GF-D8 (cell line): ENCODE results near the gene SRPK2.
A peak's percentile ranks its signal among the peaks of the same experiment; 100 is the strongest.
"Not testable (repeated sequence)": the region's sequence is repeated elsewhere in the genome, so short reads cannot be mapped to it uniquely, and the experiment has no call there.

ENCODE experiments used
- DNase-seq: peaks from one replicate; lab custom pipeline; 2025; lab: John Stamatoyannopoulos, UW

Gene SRPK2

GRCh38 chr7:105224884-105225651 lies 163.7 kb downstream of the SRPK2 start:
- peak; percentile 40 for DNase-seq

GRCh38 chr7:105222953-105223352 lies 165.8 kb downstream of the SRPK2 start:
- no peak for DNase-seq

GRCh38 chr7:105219771-105220160 lies 169.0 kb downstream of the SRPK2 start:
- DNase-seq, result no peak

GRCh38 chr7:105218939-105219770 lies 169.6 kb downstream of the SRPK2 start:
- no peak for DNase-seq

GRCh38 chr7:105218215-105218614 lies 170.5 kb downstream of the SRPK2 start:
- DNase-seq, result no peak

- DNase-seq, result no peak
Measured at GRCh38 chr7:105216786-105217185, 171.9 kb downstream of the SRPK2 start.

- DNase-seq, result peak; percentile 28
Measured at GRCh38 chr7:105215821-105216220, 172.9 kb downstream of the SRPK2 start.

GRCh38 chr7:105215182-105215581 lies 173.5 kb downstream of the SRPK2 start:
- no peak for DNase-seq

GRCh38 chr7:105213611-105214010 lies 175.1 kb downstream of the SRPK2 start:
- DNase-seq, result peak; percentile 88

GRCh38 chr7:105212212-105212611 lies 176.5 kb downstream of the SRPK2 start:
- DNase-seq, result no peak

GRCh38 chr7:105210721-105211205 lies 178.0 kb downstream of the SRPK2 start:
- no peak for DNase-seq

GRCh38 chr7:105209870-105210269 lies 178.9 kb downstream of the SRPK2 start:
- no peak for DNase-seq

GRCh38 chr7:105209433-105209832 lies 179.3 kb downstream of the SRPK2 start:
- DNase-seq, result no peak

GRCh38 chr7:105206985-105207384 lies 181.7 kb downstream of the SRPK2 start:
- DNase-seq, result no peak

GRCh38 chr7:105205592-105206237 lies 183.0 kb downstream of the SRPK2 start:
- DNase-seq, result no peak

- DNase-seq, result no peak
Measured at GRCh38 chr7:105204953-105205352, 183.8 kb downstream of the SRPK2 start.

- DNase-seq, result no peak
Measured at GRCh38 chr7:105204520-105204919, 184.2 kb downstream of the SRPK2 start.

- DNase-seq, result no peak
Measured at GRCh38 chr7:105202616-105203015, 186.1 kb downstream of the SRPK2 start.

GRCh38 chr7:105199386-105199785 lies 189.3 kb downstream of the SRPK2 start:
- no peak for DNase-seq

- DNase-seq, result no peak
Measured at GRCh38 chr7:105198223-105198622, 190.5 kb downstream of the SRPK2 start.

- no peak for DNase-seq
Measured at GRCh38 chr7:105196473-105196872, 192.2 kb downstream of the SRPK2 start.

GRCh38 chr7:105195891-105196290 lies 192.8 kb downstream of the SRPK2 start:
- DNase-seq, result no peak

GRCh38 chr7:105194959-105195358 lies 193.8 kb downstream of the SRPK2 start:
- not testable (repeated sequence) for DNase-seq
